ENCODE results near the gene CFAP77.
"Not testable (repeated sequence)": the region's sequence is repeated elsewhere in the genome, so short reads cannot be mapped to it uniquely, and the experiment has no call there.

The CFAP77 gene

DNA sequence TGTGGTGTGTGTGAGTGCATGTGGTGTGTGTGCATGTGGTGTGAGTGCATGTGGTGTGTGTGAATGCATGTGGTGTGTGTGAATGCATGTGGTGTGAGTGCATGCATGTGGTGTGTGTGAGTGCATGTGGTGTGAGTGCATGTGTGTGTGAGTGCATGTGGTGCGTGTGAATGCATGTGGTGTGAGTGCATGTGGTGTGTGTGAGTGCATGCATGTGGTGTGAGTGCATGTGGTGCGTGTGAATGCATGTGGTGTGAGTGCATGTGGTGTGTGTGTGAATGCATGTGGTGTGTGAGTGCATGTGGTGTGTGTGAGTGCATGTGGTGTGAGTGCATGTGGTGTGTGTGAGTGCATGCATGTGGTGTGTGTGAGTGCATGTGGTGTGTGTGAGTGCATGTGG, 32.2 kb upstream of the CFAP77 start:
- not testable (repeated sequence) for DNase-seq; H3K9ac ChIP-seq (ENCODE audit: low read length); H4K12ac ChIP-seq (ENCODE audit: low read depth, low read length); H3K4ac ChIP-seq (ENCODE audit: low read depth, low read length); H2BK120ac ChIP-seq (ENCODE audit: insufficient read depth, low read length, poor library complexity); H3K27ac ChIP-seq (ENCODE audit: low read depth, low read length); H3K27me3 ChIP-seq (ENCODE audit: insufficient read depth, low read length); H3K4me2 ChIP-seq (ENCODE audit: low read length); H2BK5ac ChIP-seq (ENCODE audit: low read depth, low read length, poor library complexity); H3K79me1 ChIP-seq (ENCODE audit: low read length); H2AFZ ChIP-seq (ENCODE audit: insufficient read depth, low read length, poor library complexity); H3K23ac ChIP-seq (ENCODE audit: low read length); H3K14ac ChIP-seq (ENCODE audit: low read length); H3K18ac ChIP-seq (ENCODE audit: low read length); H2BK12ac ChIP-seq (ENCODE audit: low read length); H3K4me1 ChIP-seq (ENCODE audit: control insufficient read depth in 1 of 2, insufficient read depth in 2 of 2, low read length in 2 of 2); H4K91ac ChIP-seq (ENCODE audit: low read depth, low read length); H4K8ac ChIP-seq (ENCODE audit: low read depth, low read length); H2AK5ac ChIP-seq (ENCODE audit: low read length); H3K79me2 ChIP-seq (ENCODE audit: control insufficient read depth, insufficient read depth, low read length, poor library complexity)
- Histone ChIP-seq H3K9me3 (ENCODE audit: insufficient read depth, low read depth, low read length) (peaks cover 15% of the 10 kb centered on the region), H3K36me3 (ENCODE audit: control insufficient read depth in 1 of 2, insufficient read depth in 2 of 2, low read length in 2 of 2) (peaks cover 30 to 44% of the 10 kb centered on the region in 2 experiments), H3K4me3 (ENCODE audit: low read depth, low read length) (peak overlapping the region; percentile 38)
- no CpG with 5 or more reads among the region's 2 CpGs for WGBS (ENCODE audit: extremely low coverage, insufficient coverage, insufficient read length)

DNA sequence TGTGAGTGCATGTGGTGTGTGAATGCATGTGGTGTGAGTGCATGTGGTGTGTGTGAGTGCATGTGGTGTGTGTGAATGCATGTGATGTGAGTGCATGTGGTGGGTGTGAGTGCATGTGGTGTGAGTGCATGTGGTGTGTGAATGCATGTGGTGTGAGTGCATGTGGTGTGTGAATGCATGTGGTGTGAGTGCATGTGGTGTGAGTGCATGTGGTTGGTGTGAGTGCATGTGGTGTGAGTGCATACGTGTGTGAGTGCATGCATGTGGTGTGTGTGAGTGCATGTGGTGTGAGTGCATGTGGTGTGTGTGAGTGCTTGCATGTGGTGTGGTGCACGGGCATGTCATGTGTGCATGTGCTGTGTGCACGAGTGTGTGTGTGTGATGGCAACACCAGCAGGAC, 31.6 kb upstream of the CFAP77 start:
- not testable (repeated sequence) for H2BK12ac ChIP-seq (ENCODE audit: low read length); H3K4me1 ChIP-seq (ENCODE audit: control insufficient read depth in 1 of 2, insufficient read depth in 2 of 2, low read length in 2 of 2); H2BK5ac ChIP-seq (ENCODE audit: low read depth, low read length, poor library complexity); H2BK120ac ChIP-seq (ENCODE audit: insufficient read depth, low read length, poor library complexity); H3K79me1 ChIP-seq (ENCODE audit: low read length); H2AK5ac ChIP-seq (ENCODE audit: low read length); DNase-seq; H3K23ac ChIP-seq (ENCODE audit: low read length); H2AFZ ChIP-seq (ENCODE audit: insufficient read depth, low read length, poor library complexity); H3K18ac ChIP-seq (ENCODE audit: low read length); H4K12ac ChIP-seq (ENCODE audit: low read depth, low read length); H3K4ac ChIP-seq (ENCODE audit: low read depth, low read length); H3K27ac ChIP-seq (ENCODE audit: low read depth, low read length); H3K79me2 ChIP-seq (ENCODE audit: control insufficient read depth, insufficient read depth, low read length, poor library complexity); H3K9ac ChIP-seq (ENCODE audit: low read length); H3K4me2 ChIP-seq (ENCODE audit: low read length); H3K27me3 ChIP-seq (ENCODE audit: insufficient read depth, low read length); H3K14ac ChIP-seq (ENCODE audit: low read length); H4K91ac ChIP-seq (ENCODE audit: low read depth, low read length); H4K8ac ChIP-seq (ENCODE audit: low read depth, low read length)
- Histone ChIP-seq H3K36me3 (ENCODE audit: control insufficient read depth in 1 of 2, insufficient read depth in 2 of 2, low read length in 2 of 2) (peaks cover 30 to 46% of the 10 kb centered on the region in 2 experiments), H3K9me3 (ENCODE audit: insufficient read depth, low read depth, low read length) (peaks cover 15% of the 10 kb centered on the region), H3K4me3 (ENCODE audit: low read depth, low read length) (peak overlapping the region; percentile 50)
- no CpG with 5 or more reads among the region's 3 CpGs for WGBS (ENCODE audit: extremely low coverage, insufficient coverage, insufficient read length)

DNA sequence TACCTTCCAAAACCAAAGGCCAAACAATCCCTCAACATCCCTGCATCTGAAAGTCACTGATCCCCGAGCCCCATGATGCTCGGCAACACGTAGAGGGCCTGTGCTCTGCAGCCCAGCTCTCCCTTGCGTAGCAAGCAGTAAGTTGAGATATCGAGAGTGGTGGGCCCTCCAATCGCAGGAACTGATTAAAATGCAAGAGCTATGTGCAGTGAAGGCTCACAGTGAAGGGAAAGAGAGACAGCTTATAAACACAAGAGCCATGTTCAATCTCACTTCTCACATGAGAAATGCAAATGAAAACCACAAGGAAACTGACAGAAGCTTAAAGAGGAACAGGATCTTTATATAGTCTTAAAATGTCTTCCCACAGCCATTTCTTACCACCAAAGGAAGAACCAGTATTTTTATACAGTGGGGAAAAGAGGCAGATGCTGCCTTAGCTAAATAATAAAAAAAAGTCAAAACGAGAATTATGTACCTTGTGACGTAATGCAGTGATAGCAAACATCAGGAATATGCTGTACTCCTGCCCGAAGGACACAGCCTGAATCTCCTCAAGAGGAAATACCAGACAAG, 28.0 kb upstream of the CFAP77 start:
- no peak overlapping the region for H2BK5ac ChIP-seq (ENCODE audit: low read depth, low read length, poor library complexity)
- H3K27ac ChIP-seq (ENCODE audit: low read depth, low read length) = no peak overlapping the region
- no peak overlapping the region for H3K9ac ChIP-seq (ENCODE audit: low read length)
- H2BK120ac ChIP-seq (ENCODE audit: insufficient read depth, low read length, poor library complexity) = no peak overlapping the region
- no peaks in the 10 kb centered on the region for H3K4me1 ChIP-seq (ENCODE audit: control insufficient read depth in 1 of 2, insufficient read depth in 2 of 2, low read length in 2 of 2)
- H4K8ac ChIP-seq (ENCODE audit: low read depth, low read length) = no peak overlapping the region
- H3K14ac ChIP-seq (ENCODE audit: low read length) = no peak overlapping the region
- no peak overlapping the region for H2AFZ ChIP-seq (ENCODE audit: insufficient read depth, low read length, poor library complexity)
- no peaks in the 10 kb centered on the region for H3K79me1 ChIP-seq (ENCODE audit: low read length)
- H3K9me3 ChIP-seq (ENCODE audit: insufficient read depth, low read depth, low read length) = peaks cover 13% of the 10 kb centered on the region
- no peak overlapping the region for H3K4ac ChIP-seq (ENCODE audit: low read depth, low read length)
- H3K4me2 ChIP-seq (ENCODE audit: low read length) = no peak overlapping the region
- no peaks in the 10 kb centered on the region for H3K27me3 ChIP-seq (ENCODE audit: insufficient read depth, low read length)
- no peak overlapping the region for H4K91ac ChIP-seq (ENCODE audit: low read depth, low read length)
- H2BK12ac ChIP-seq (ENCODE audit: low read length) = no peak overlapping the region
- H3K18ac ChIP-seq (ENCODE audit: low read length) = no peak overlapping the region
- H4K12ac ChIP-seq (ENCODE audit: low read depth, low read length) = no peak overlapping the region
- WGBS (ENCODE audit: extremely low coverage, insufficient coverage, insufficient read length) = no CpG with 5 or more reads among the region's 9 CpGs
- no peaks in the 10 kb centered on the region for H3K79me2 ChIP-seq (ENCODE audit: control insufficient read depth, insufficient read depth, low read length, poor library complexity)
- H3K23ac ChIP-seq (ENCODE audit: low read length) = no peak overlapping the region
- peaks cover 34 to 53% of the 10 kb centered on the region in 2 experiments for H3K36me3 ChIP-seq (ENCODE audit: control insufficient read depth in 1 of 2, insufficient read depth in 2 of 2, low read length in 2 of 2)
- H2AK5ac ChIP-seq (ENCODE audit: low read length) = no peak overlapping the region
- no peak for DNase-seq
- H3K4me3 ChIP-seq (ENCODE audit: low read depth, low read length) = no peak overlapping the region

DNA sequence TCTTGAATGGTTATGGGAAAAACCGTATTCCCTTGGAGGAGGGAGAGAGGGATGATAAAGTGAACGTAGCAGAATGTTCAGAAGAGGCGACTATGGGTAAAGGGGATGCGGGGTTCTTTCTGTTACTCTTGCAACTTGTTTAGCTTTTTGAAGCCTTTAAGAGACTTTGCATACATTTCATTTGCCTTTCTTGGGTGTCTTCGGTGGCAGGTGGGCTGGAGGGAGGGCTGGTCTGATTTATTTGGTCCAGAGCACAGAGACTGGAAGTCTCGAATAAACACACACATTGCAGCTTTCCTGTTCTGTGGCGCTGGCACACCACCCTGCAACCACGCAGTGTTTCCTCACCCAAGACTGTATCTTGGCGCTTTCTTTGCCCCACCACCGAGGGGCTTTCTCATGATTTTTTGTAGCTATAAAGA, 26.5 kb upstream of the CFAP77 start:
- Histone ChIP-seq H3K79me1 (ENCODE audit: low read length) (no peaks in the 10 kb centered on the region), H3K79me2 (ENCODE audit: control insufficient read depth, insufficient read depth, low read length, poor library complexity) (no peaks in the 10 kb centered on the region), H3K14ac (ENCODE audit: low read length) (no peak overlapping the region), H3K4me2 (ENCODE audit: low read length) (no peak overlapping the region), H4K91ac (ENCODE audit: low read depth, low read length) (no peak overlapping the region), H2BK12ac (ENCODE audit: low read length) (no peak overlapping the region), H3K18ac (ENCODE audit: low read length) (no peak overlapping the region), H3K9me3 (ENCODE audit: insufficient read depth, low read depth, low read length) (peaks cover 1% of the 10 kb centered on the region), H3K27me3 (ENCODE audit: insufficient read depth, low read length) (no peaks in the 10 kb centered on the region), H3K4ac (ENCODE audit: low read depth, low read length) (no peak overlapping the region), H3K23ac (ENCODE audit: low read length) (no peak overlapping the region), H4K12ac (ENCODE audit: low read depth, low read length) (no peak overlapping the region), H3K4me3 (ENCODE audit: low read depth, low read length) (no peak overlapping the region), H3K9ac (ENCODE audit: low read length) (no peak overlapping the region), H3K36me3 (ENCODE audit: control insufficient read depth in 1 of 2, insufficient read depth in 2 of 2, low read length in 2 of 2) (peaks cover 31 to 48% of the 10 kb centered on the region in 2 experiments), H4K8ac (ENCODE audit: low read depth, low read length) (no peak overlapping the region), H2AFZ (ENCODE audit: insufficient read depth, low read length, poor library complexity) (no peak overlapping the region), H2AK5ac (ENCODE audit: low read length) (no peak overlapping the region), H3K27ac (ENCODE audit: low read depth, low read length) (no peak overlapping the region), H3K4me1 (ENCODE audit: control insufficient read depth in 1 of 2, insufficient read depth in 2 of 2, low read length in 2 of 2) (no peaks in the 10 kb centered on the region), H2BK5ac (ENCODE audit: low read depth, low read length, poor library complexity) (no peak overlapping the region), H2BK120ac (ENCODE audit: insufficient read depth, low read length, poor library complexity) (no peak overlapping the region)
- DNase-seq = no peak
- WGBS (ENCODE audit: extremely low coverage, insufficient coverage, insufficient read length) = no CpG with 5 or more reads among the region's 10 CpGs
